ENCODE measurements around the gene BSN.

The BSN gene

GRCh38 chr3:49533031-49533430 is 21.2 kb upstream of the BSN start:
- CTCF ChIA-PET: interaction anchor here (13.0 kb wide), 1 partner anchor 138 kb away, joined by 441 read pairs; no protein-coding TSS in a partner anchor
- no peak for DNase-seq (ENCODE audit: low read depth, low spot score)
- POLR2A ChIA-PET: no interaction called here
- TF ChIP-seq CTCF (IDR thresholded peaks at IDR 0.05; ENCODE audit: insufficient read depth, low read length, missing control alignments): no peak
- no peak overlapping the region for H3K4me3 ChIP-seq (ENCODE audit: low read depth, low read length)

GRCh38 chr3:49533786-49534519 is 20.3 kb upstream of the BSN start:
- no peak overlapping the region for H3K4me3 ChIP-seq (ENCODE audit: low read depth, low read length)
- POLR2A ChIA-PET: no interaction called here
- CTCF ChIA-PET: interaction anchor here (0.7 to 13.0 kb wide), 4 partner anchors 9 to 137 kb away, joined by 3 to 441 read pairs (median 82); no protein-coding TSS in a partner anchor
- TF ChIP-seq CTCF (IDR thresholded peaks at IDR 0.05; ENCODE audit: insufficient read depth, low read length, missing control alignments): no peak
- no peak for DNase-seq (ENCODE audit: low read depth, low spot score)

GRCh38 chr3:49534581-49535441 is 19.5 kb upstream of the BSN start:
- no peak for TF ChIP-seq CTCF (IDR thresholded peaks at IDR 0.05; ENCODE audit: insufficient read depth, low read length, missing control alignments)
- H3K4me3 ChIP-seq (ENCODE audit: low read depth, low read length): no peak overlapping the region
- CTCF ChIA-PET: interaction anchor here (0.9 to 13.0 kb wide), 4 partner anchors 10 to 304 kb away, joined by 3 to 441 read pairs (median 82); no protein-coding TSS in a partner anchor
- POLR2A ChIA-PET: no interaction called here
- no peak for DNase-seq (ENCODE audit: low read depth, low spot score)

- no peak overlapping the region for H3K4me3 ChIP-seq (ENCODE audit: low read depth, low read length)
- no peak for DNase-seq (ENCODE audit: low read depth, low spot score)
- ChIA-PET CTCF (interaction anchor here (0.8 to 13.0 kb wide), 8 partner anchors 12 to 166 kb away, joined by 3 to 441 read pairs (median 4); partner anchors contain the start of gene BSN), POLR2A (no interaction called here)
- no peak for TF ChIP-seq CTCF (IDR thresholded peaks at IDR 0.05; ENCODE audit: insufficient read depth, low read length, missing control alignments)
Observed at GRCh38 chr3:49535971-49536874, 18.1 kb upstream of the BSN start.

GRCh38 chr3:49536875-49537533 is 17.3 kb upstream of the BSN start:
- no peak for DNase-seq (ENCODE audit: low read depth, low spot score)
- CTCF ChIA-PET: interaction anchor here (0.6 to 13.0 kb wide), 12 partner anchors 12 to 534 kb away, joined by 3 to 441 read pairs (median 4); partner anchors contain the start of gene BSN
- no peak for TF ChIP-seq CTCF (IDR thresholded peaks at IDR 0.05; ENCODE audit: insufficient read depth, low read length, missing control alignments)
- POLR2A ChIA-PET: no interaction called here
- no peak overlapping the region for H3K4me3 ChIP-seq (ENCODE audit: low read depth, low read length)

All from AG04449 (cell line).